Right kidney (tissue), 1 donor: Measurements from ENCODE around the gene CD99L2.
"Not testable (repeated sequence)": the region's sequence is repeated elsewhere in the genome, so short reads cannot be mapped to it uniquely, and the experiment has no call there.

Experiments used
- DNase-seq: peaks from one replicate; pipeline ENCODE4 v3.0.0-alpha.2; 2016

The CD99L2 gene

DNA sequence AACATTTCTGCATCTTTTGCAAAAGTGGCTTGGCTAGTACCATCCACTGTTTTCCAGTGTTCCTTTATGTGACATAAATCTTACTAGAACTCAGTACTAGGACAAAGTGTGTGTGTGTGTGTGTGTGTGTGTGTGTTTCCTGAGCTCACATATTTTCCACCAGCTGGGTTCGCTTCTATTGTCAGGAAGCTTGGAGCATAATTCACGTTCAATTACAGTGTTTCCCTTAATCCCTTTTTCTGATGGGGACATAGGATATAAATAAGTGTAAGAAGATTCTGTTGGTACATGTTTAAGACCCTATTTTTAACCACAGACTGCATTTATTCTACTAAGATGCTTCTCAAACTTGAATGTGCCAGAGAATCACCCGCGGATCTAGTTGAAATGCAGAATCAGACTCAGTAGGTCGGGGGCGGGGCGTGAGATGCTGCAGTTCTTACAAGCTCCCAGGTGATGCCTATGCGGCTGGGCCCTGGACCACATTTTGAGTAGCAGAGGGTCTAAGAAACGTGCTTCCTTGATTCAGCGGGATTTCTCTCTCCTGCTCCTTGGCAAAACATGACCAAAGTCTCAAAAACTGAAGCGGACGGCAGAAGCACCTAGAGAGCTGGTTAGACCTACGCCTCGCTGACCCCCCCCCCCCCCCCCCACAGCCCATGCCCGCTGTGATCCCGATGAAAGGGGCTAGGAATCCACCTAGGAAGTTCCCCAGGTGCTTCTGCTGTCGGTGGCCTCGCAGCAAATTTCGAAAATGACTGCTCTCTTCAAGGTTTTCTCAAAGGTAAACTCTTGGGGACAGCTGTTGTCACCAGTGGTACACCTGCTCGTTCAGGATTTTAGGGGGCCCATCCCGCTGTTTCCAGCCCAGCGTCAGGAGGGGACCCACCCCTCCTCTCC, 797 bp downstream of the CD99L2 start:
- peak; percentile 6 for DNase-seq

GRCh38 chrX:150896632-150897031, 1.8 kb downstream of the CD99L2 start:
- no peak for DNase-seq

GRCh38 chrX:150893936-150894335, 4.5 kb downstream of the CD99L2 start:
- no peak for DNase-seq

GRCh38 chrX:150889131-150889530, 9.3 kb downstream of the CD99L2 start:
- no peak for DNase-seq

- DNase-seq, result no peak
Observed at GRCh38 chrX:150887906-150888465, 10.5 kb downstream of the CD99L2 start.

DNA sequence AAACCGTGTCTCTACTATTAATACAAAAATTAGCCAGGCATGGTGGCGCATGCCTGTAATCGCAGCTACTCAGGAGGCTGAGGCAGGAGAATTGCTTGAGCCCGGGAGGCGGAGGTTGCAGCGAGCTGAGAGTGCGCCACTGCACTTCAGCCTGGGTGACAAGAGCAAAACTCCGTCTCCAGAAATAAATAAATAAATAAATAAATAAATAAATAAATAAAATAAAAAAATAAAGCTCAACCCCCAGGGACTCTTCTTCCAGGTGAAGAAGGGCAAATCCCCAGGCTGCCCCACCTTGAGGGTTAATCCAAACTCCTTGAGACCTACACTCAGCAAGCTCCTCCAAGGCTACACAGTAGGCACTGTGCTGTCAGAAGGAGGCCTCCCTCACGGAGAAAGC, 11.2 kb downstream of the CD99L2 start:
- not testable (repeated sequence) for DNase-seq

DNA sequence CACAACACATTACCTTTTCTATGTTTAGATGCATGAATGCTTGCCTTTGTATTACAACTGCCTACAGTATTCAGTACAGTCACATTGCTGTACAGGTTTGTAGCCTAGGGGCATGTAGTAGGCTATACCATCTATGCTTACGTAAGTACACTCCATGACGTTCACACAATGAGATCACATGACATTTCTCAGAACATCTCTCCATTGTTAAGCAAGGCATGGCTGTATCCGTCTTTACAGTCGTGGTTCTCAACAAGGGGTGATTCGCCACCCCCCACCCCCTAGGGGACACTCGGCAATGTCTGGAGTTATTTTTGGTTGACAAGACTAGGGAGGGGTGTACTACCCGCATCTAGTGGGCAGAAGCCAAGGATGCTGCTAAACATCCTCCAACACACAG, 12.1 kb downstream of the CD99L2 start:
- DNase-seq, result no peak

DNA sequence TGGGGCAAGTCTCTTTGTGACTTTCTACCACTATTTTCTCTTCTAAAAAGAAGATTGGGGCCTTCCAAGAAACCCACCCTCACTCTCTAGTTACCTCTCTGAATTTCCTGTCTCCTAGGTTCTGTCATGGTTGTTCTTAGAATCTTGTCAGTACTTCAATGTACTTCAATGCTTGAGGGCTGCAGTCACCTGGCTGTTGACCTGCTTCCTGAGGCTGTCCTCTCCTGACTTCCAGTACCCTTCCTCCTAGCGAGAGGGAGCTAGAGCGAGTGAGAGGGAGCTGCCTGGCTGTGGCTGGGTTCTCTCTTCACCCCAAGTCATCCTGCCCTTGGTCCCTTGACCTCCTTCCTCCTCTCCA, 17.7 kb downstream of the CD99L2 start:
- no peak for DNase-seq

GRCh38 chrX:150879855-150880807, 18.3 kb downstream of the CD99L2 start:
- no peak for DNase-seq

DNA sequence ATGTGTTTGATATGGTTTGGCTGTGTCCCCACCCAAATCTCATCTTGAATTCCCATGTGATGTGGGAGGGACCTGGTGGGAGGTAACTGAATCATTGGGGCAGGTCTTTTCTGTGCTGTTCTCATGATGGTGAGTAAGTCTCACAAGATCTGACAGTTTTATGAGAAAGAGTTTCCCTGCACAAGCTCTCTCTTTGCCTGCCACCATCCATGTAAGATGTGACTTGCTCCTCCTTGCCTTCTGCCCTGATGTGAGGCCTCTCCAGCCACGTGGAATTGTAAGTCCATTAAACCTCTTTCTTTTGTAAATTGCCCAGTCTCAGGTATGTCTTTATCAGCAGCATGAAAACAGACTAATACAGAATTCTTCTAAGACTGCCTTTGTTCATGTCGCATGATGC, 22.8 kb downstream of the CD99L2 start:
- not testable (repeated sequence) for DNase-seq

- no peak for DNase-seq
Observed at GRCh38 chrX:150874448-150874847, 24.0 kb downstream of the CD99L2 start.

GRCh38 chrX:150873616-150874015, 24.9 kb downstream of the CD99L2 start:
- DNase-seq, result no peak

DNA sequence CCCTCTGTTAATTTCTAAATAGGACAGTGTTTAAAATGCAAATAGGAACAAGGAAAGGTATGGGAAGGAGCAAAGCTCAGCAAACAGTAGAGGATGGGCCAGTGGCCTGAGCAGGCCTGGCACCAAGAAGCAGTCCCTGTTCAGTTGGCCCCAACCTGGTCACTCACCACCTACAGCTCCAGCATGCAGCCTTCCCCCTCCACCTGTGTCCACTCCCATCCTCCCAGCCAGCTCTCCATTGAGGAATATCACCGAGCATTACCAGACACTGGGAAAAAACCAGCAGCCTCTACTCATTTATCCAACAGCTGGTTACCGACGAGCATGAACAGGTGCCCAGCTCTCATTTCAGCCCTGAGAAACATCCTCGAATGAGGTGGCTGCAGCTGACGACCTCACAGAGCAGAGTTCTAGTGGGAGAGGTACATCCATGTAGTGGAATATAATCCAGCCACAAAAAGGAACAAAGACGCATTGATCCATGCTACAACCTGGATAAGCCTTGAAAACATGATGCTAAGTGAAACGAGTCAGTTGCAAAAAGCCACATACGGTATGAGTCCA, 25.6 kb downstream of the CD99L2 start:
- DNase-seq, result no peak

GRCh38 chrX:150871341-150871811, 27.1 kb downstream of the CD99L2 start:
- DNase-seq, result no peak

DNA sequence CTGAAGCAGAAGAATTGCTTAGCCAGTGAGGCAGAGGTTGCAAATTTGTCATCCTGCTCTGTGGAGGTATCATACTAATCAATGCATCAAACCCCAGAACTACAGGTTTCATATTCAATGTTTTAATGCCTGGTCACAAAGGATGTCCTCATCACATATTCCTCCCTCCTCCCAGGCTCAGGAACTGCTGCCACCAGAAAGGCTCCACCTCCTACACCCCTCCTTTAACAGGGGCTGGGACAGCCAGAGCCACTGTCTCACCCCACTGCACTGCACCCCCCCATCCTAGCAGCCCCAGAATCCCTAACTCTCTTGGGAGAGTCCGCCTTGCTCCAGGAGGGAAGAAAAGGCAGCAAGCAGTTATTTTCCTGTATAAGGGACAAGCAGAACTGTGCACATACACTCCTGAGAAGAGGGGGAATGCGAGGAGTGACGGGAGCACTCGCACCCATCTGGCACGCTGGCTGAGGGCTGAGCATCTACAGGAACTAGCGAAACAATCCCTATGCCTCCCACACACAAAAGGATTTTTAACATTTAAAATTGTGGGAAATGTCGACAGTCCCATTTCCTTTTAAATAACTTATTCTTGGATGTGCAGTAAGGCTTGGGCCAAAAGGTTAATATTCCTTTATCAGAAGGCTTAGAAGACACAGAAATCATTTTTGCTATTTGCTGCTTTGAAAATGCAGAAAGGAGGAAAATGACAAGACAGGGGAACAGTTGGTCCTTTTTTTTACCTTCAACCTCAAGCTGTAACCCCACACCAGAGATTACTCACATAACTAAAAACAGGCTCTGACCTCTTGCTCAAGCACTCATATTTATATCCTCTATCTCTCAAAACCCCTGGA, 27.8 kb downstream of the CD99L2 start:
- no peak for DNase-seq

DNA sequence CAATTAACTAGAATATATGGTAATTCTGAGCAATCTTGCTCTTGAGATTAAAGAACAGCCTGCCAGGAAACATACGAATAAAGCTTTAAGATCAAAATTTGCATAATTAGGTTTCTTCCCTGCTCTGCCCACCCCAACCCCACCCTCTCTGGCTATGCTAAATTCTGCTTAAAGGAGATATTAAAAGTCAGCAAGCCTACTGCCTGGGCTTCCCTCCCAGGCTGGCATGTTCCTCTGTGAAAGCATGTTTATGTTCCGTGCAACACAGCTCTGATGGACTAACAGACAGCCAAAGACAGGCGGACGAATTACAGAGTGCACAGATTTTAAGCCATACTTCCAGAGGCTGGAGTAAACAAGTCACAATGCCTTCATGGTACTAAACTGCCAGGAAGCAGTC, 28.4 kb downstream of the CD99L2 start:
- DNase-seq, result no peak

- DNase-seq, result no peak
Observed at GRCh38 chrX:150869450-150869849, 29.0 kb downstream of the CD99L2 start.

- DNase-seq, result no peak
Observed at GRCh38 chrX:150868625-150869024, 29.8 kb downstream of the CD99L2 start.

DNA sequence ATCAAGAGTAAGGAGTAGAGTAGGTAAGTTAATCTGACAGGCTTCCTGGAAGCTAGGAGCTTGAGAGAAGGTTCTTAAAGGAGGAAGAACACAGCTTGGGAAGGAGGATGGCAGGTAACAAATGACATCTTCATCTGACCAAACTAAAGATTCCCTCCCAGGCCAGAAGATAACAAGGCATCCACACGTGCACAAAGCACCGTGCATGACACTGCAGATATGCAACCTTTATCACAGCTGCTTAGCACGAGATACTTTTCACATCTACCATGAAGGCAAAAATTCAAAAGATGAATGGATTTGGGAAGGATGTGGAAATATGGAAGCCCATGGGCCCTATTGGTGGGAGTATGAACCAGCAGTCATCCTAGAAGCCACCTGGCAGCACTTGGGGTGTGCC, 34.3 kb downstream of the CD99L2 start:
- DNase-seq, result no peak

- DNase-seq, result no peak
Observed at GRCh38 chrX:150863191-150863590, 35.3 kb downstream of the CD99L2 start.

- DNase-seq, result no peak
Observed at GRCh38 chrX:150857453-150857852, 41.0 kb downstream of the CD99L2 start.

DNA sequence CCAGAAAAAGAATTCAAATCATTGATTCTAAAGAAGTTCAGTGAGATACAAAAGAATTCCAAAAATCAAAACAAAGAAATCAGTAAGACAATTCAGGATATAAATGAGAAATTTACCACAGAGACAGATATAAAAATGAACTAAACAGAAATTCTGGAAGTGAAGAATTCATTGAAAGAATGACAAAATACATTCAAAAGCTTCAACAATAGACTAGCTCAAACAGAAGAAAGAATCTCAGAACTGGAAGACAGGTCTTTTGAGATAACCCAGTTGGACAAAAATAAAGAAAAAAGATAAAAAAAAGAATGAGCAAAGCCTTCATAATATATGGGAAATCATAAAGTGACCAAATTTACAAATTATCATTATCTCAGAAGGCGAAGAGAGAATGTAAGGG, 41.7 kb downstream of the CD99L2 start:
- DNase-seq, result no peak
